ENCODE measurements around the gene INTS1. TPM values are rescaled to one million over a fixed set of nuclear protein-coding genes. Genes with fewer than 3 reads are reported as not detected.

INTS1 gene
- polyA plus RNA-seq, 1 donor from 2014 or later = 21.1 TPM

GRCh38 chr7:1459512-1459892 lies 44.7 kb downstream of the INTS1 start:
- Histone ChIP-seq H3K79me2 (replicated peaks; ENCODE audit: insufficient read depth, low read length) (no peaks in the 10 kb centered on the region), H2AFZ (ENCODE audit: low read depth, low read length) (no peak overlapping the region), H3K27ac (ENCODE audit: low read length) (no peak overlapping the region), H4K20me1 (ENCODE audit: insufficient read depth) (no peaks in the 10 kb centered on the region), H3K9me3 (ENCODE audit: low read length) (no peaks in the 10 kb centered on the region), H3K9me2 (ENCODE audit: insufficient read depth, low read length) (no peaks in the 10 kb centered on the region), H3K4me3 (ENCODE audit: low read length) (peak overlapping the region; percentile 92), H3K36me3 (ENCODE audit: insufficient read depth, low read length) (no peaks in the 10 kb centered on the region), H3F3A (ENCODE audit: insufficient read depth, low read length, poor library complexity, severe bottlenecking) (no peaks in the 10 kb centered on the region), H3K9ac (ENCODE audit: low read length) (peak overlapping the region; percentile 62), H3K4me2 (ENCODE audit: low read length) (no peak overlapping the region), H3K27me3 (ENCODE audit: insufficient read depth, low read depth, low read length) (no peaks in the 10 kb centered on the region)
- no peak for TF ChIP-seq EZH2 (IDR thresholded peaks at IDR 0.05; ENCODE audit: borderline replicate concordance, insufficient read depth, low read length, poor library complexity, severe bottlenecking)

- H3K9me3 ChIP-seq (ENCODE audit: low read length) = no peaks in the 10 kb centered on the region
- no peaks in the 10 kb centered on the region for H3K36me3 ChIP-seq (ENCODE audit: insufficient read depth, low read length)
- no peaks in the 10 kb centered on the region for H3K9me2 ChIP-seq (ENCODE audit: insufficient read depth, low read length)
- peak within 1 kb of the TSS; percentile 62 for H3K9ac ChIP-seq (ENCODE audit: low read length)
- no peaks in the 10 kb centered on the region for H3K79me2 ChIP-seq (replicated peaks; ENCODE audit: insufficient read depth, low read length)
- no peak within 1 kb of the TSS for H3K27ac ChIP-seq (ENCODE audit: low read length)
- no peaks in the 10 kb centered on the region for H4K20me1 ChIP-seq (ENCODE audit: insufficient read depth)
- TF ChIP-seq REST (IDR thresholded peaks at IDR 0.05; ENCODE audit: borderline replicate concordance) (no peak), SMC3 (conservative IDR thresholded peaks at IDR 0.05; ENCODE audit: poor library complexity) (peak; percentile 33), CTCF (IDR thresholded peaks at IDR 0.05; ENCODE audit: poor library complexity, severe bottlenecking) (peak; percentile 15), EP300 (conservative IDR thresholded peaks at IDR 0.05; ENCODE audit: poor library complexity, severe bottlenecking) (no peak), RAD21 (conservative IDR thresholded peaks at IDR 0.05) (peak; percentile 26), EZH2 (IDR thresholded peaks at IDR 0.05; ENCODE audit: borderline replicate concordance, insufficient read depth, low read length, poor library complexity, severe bottlenecking) (no peak), MXI1 (conservative IDR thresholded peaks at IDR 0.05; ENCODE audit: poor library complexity, severe bottlenecking) (peak; percentile 95), POLR2AphosphoS5 (IDR thresholded peaks at IDR 0.05) (no peak), TAF1 (IDR thresholded peaks at IDR 0.05; ENCODE audit: low read depth) (no peak)
- peak within 1 kb of the TSS; percentile 73 for H3K4me2 ChIP-seq (ENCODE audit: low read length)
- no peaks in the 10 kb centered on the region for H3F3A ChIP-seq (ENCODE audit: insufficient read depth, low read length, poor library complexity, severe bottlenecking)
- H3K27me3 ChIP-seq (ENCODE audit: insufficient read depth, low read depth, low read length) = no peaks in the 10 kb centered on the region
- peak within 1 kb of the TSS; percentile 65 for H2AFZ ChIP-seq (ENCODE audit: low read depth, low read length)
- peak within 1 kb of the TSS; percentile 92 for H3K4me3 ChIP-seq (ENCODE audit: low read length)
Measured at GRCh38 chr7:1458683-1459511, 45.3 kb downstream of the INTS1 start, which contains the start of gene MICALL2. MICALL2 (minus strand) TSS chr7:1459470; CDS start chr7:1459326, 144 bp downstream.
